GM19035 (cell line): Measurements from ENCODE around the gene LRRIQ1.

Experiments used
- ATAC-seq: cut with Tn5 transposase; IDR thresholded peaks from one replicate; pipeline ENCODE4 v1.9.1; 2021; ENCODE audit not compliant: unreplicated experiment

The LRRIQ1 gene

DNA sequence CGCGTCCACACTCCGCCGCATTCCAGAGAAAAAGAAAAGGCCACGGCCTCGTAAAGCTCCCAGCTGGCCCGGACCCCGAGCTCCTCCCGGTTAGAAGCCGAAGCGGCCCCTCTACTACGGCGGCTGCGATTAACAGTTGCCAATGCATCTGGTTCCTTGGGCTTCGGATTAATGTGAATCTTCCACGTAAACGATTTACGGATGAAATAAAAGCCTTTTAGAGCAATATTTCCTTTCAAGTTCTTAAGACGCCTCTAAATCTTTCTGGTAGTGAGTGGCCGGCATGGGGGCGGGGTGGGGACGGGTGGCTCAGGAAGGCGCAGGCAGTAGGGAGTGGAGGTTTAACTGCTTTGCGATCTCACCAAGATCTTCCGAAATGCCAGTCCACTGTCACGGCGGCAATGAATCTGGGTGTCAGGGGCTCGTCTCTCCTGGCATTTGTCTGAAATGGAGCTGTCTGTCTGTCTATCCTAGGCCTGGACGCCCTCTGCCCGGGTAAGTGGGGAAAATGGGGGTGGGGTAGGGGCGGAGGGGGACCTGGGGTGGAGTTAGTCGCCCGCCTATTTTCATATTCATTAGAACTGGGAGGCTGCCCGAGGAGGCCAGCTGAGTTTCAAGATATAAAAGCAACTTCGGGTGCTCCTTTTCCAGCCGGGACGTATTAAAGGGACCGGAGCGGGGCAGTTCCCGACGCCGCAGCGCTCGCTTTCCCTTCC lies 243.5 kb downstream of the LRRIQ1 start:
- no peak for ATAC-seq

- peak; percentile 63 for ATAC-seq
These were observed 244.2 kb downstream of the LRRIQ1 start, which contains the start of gene ALX1 for GRCh38 chr12:85280165-85280983. ALX1 (plus strand) TSS chr12:85280220; CDS start chr12:85280262, 42 bp downstream.

DNA sequence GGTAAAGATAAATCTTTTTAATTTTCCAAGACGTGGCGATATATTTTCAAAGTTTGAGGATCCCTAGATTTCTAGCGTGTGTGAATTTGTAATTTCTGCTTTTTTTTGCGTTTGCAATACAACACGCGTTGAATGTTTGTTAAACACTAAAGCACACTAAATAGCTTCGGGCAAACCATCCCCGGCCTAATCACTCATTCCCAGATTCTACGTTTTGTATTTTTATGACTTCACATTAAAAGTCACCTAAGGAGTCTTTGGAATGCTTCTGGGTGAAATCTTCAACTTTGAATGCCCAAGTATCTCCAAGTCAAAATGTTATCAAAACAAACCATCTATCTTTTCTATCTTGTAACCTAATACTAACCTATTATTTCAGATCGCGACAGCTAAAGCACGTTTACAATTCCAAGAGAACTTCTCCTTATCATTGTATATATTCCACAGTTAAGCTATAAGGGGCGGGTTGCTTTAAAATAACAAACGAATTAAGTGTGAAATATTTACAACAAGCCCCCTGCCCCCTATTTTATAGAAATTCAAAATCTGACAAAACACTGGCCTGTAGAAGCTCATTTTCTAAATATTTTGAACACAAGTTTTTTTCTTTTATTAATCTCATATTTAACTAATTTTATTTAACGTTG lies 245.0 kb downstream of the LRRIQ1 start:
- no peak for ATAC-seq

GRCh38 chr12:85281636-85282312 lies 245.6 kb downstream of the LRRIQ1 start:
- ATAC-seq, result no peak

- ATAC-seq, result no peak
These were observed 247.4 kb downstream of the LRRIQ1 start for GRCh38 chr12:85283560-85283959.
